Measurements from ENCODE around the gene PPM1N. TPM values are rescaled to one million over a fixed set of nuclear protein-coding genes. Genes with fewer than 3 reads are reported as not detected.

PPM1N gene
- total RNA-seq, 1 donor from 2014 or later = 0.67 TPM

DNA sequence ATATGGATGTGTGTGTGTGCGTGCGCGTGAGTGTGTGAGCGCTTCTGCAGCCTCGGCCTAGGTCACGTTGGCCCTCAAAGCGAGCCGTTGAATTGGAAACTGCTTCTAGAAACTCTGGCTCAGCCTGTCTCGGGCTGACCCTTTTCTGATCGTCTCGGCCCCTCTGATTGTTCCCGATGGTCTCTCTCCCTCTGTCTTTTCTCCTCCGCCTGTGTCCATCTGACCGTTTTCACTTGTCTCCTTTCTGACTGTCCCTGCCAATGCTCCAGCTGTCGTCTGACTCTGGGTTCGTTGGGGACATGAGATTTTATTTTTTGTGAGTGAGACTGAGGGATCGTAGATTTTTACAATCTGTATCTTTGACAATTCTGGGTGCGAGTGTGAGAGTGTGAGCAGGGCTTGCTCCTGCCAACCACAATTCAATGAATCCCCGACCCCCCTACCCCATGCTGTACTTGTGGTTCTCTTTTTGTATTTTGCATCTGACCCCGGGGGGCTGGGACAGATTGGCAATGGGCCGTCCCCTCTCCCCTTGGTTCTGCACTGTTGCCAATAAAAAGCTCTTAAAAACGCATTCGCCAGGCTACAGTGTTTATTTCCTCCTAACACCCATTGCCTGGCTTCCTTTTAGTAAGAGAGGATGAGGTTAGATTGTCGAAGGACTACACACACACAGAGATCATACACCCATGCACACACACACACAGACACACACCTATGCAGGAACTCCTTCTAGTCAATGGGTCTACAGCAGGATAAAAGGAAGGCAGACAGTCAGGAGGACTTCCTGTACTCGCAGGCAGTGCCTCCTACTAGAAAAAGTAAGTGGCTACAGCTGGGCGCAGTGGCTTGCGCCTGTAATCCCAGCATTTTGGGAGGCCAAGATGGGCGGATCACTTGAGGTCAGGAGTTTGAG, 23.4 kb upstream of the PPM1N start:
- DNase-seq = no peak
- Histone ChIP-seq H3K9me3 (no peaks in the 10 kb centered on the region), H3K36me3 (no peaks in the 10 kb centered on the region), H3K4me1 (peaks cover 15% of the 10 kb centered on the region), H3K27me3 (peaks cover 9% of the 10 kb centered on the region), H3K27ac (no peak overlapping the region), H3K4me3 (no peak overlapping the region)
- ATAC-seq = no peak
- TF ChIP-seq, protein P1, sequence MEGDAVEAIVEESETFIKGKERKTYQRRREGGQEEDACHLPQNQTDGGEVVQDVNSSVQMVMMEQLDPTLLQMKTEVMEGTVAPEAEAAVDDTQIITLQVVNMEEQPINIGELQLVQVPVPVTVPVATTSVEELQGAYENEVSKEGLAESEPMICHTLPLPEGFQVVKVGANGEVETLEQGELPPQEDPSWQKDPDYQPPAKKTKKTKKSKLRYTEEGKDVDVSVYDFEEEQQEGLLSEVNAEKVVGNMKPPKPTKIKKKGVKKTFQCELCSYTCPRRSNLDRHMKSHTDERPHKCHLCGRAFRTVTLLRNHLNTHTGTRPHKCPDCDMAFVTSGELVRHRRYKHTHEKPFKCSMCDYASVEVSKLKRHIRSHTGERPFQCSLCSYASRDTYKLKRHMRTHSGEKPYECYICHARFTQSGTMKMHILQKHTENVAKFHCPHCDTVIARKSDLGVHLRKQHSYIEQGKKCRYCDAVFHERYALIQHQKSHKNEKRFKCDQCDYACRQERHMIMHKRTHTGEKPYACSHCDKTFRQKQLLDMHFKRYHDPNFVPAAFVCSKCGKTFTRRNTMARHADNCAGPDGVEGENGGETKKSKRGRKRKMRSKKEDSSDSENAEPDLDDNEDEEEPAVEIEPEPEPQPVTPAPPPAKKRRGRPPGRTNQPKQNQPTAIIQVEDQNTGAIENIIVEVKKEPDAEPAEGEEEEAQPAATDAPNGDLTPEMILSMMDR (IDR thresholded peaks at IDR 0.05) = no peak
- intact Hi-C loops (cut with DNase I) = no loop called here

DNA sequence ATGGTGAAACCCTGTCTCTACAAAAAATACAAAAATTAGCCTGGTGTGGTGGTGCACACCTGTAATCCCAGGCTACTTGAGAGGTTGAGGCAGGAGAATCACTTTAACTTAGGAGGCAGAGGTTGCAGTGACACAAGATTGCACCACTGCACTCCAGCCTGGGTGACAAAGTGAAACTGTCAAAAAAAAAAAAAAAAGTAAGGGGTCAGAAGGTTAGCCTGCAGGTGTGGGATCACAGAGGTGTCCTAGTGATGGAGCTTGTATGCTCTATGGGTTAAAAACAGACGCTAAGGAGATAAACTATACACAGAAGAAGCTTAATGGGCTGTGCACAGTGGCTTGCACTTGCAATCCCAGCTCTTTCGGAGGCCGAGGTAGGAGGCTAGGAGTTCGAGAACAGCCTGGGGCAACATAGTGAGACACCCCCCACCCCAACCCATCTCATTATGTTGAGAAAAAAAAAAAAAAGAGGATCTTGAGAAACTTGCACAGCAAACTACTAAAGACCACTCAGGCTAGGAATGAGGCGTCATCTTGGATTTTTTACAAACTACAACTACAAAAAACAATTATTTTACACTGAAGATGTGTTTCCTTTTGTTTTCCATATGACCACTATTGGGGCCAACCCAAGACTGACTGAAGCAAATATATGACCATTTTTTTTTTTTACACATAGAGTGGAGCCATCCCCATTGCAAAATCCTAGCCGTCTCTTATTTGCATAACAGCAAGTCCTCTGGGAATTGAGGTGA, 22.5 kb upstream of the PPM1N start:
- no peak for DNase-seq
- intact Hi-C loops (cut with DNase I) = no loop called here

DNA sequence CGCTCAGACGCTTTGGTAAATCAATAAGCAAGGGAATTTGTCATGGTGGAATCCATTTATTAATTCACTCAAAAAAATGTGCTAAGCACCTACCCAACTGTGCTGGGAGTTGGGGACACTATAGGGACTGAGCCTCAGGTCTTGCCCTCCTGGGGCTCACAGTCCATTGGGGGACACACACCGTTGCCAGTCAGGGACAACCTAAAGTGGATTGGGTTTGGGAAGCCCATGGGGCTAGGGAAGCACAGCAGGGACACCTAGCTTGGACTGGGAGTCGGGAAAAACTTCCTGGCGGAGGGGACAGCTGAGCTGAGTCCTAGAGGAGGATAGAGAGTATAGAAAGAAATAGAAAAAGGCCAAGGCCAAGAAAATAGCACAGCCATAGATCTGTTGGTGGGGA, 21.9 kb upstream of the PPM1N start:
- no peak for ATAC-seq
- no peak overlapping the region for H3K4me3 ChIP-seq
- H3K36me3 ChIP-seq = no peaks in the 10 kb centered on the region
- no peaks in the 10 kb centered on the region for H3K9me3 ChIP-seq
- TF ChIP-seq, protein P1 (IDR thresholded peaks at IDR 0.05) = no peak
- peaks cover 11% of the 10 kb centered on the region for H3K4me1 ChIP-seq
- intact Hi-C loops (cut with DNase I) = no loop called here
- H3K27me3 ChIP-seq = peaks cover 9% of the 10 kb centered on the region
- H3K27ac ChIP-seq = no peak overlapping the region
- DNase-seq = no peak

More for the DNA sequence above, 22.5 kb upstream of the PPM1N start:
- ATAC-seq = no peak
- H3K27me3 ChIP-seq = peaks cover 9% of the 10 kb centered on the region
- no peak overlapping the region for H3K27ac ChIP-seq
- peaks cover 11% of the 10 kb centered on the region for H3K4me1 ChIP-seq
- H3K36me3 ChIP-seq = no peaks in the 10 kb centered on the region
- no peak overlapping the region for H3K4me3 ChIP-seq
- TF ChIP-seq, protein P1 (IDR thresholded peaks at IDR 0.05) = no peak
- no peaks in the 10 kb centered on the region for H3K9me3 ChIP-seq

DNA sequence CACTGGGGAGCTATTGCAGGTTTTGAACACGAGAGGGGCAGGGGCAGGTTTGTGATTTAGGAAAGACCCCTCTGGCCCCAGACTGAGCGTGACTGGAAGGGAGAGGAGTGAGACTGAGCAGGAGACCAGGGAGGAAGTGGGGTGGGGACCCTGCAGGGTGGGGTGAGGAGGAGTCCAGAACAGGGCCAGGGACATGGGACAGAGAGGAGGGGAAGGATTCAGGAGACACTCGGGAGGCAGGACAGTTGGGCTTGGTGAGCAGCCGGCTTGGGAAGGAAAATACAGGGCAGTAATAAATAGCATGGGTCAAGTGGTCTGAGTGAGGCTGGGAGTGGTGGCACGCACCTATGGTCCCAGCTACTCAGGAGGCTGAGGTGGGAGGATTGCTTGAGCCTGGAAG, 21.1 kb upstream of the PPM1N start:
- no peak for ATAC-seq
- no peak overlapping the region for H3K27ac ChIP-seq

DNA sequence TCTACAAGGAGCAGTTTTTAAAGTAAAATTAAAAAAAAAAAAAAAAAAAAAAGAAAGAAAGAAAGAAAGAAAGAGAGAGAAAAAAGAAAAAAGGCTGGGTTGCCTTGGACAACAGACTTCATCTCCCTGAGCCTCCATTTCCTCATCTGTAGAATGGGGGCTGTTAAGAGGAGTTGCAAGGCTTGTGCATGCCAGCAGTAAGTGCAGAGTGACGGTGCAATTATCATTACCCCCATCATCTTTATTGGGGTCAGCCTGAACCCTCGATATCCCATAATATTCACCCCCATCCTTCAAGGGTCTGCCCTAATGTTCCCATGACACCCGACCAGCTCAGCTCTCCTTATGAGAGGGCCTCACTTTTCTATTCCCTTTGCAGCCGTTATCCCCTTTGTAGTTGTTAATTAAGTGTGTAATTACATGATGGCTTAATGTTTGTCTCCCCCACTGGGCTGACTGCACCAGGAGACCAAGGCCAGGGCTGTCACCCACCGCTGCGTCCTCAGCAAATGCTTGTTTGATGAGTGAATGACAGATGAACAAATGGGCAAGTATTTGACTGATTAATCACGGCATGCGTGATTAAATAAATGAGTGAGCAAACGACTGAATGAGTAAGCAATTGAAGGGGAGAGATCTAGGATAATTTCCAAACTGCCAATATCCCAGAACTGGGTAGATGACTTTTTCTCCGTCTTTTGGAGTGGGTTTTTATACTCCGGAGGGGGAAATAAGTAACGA, 20.4 kb upstream of the PPM1N start:
- DNase-seq (no peak), ATAC-seq (no peak)
- intact Hi-C loops (cut with DNase I) = loop anchor here (2.0 kb wide), 1 partner anchor 37 kb away; no protein-coding TSS in a partner anchor
- H3K9me3 ChIP-seq = no peaks in the 10 kb centered on the region
- peaks cover 9% of the 10 kb centered on the region for H3K27me3 ChIP-seq
- TF ChIP-seq, protein P1 (IDR thresholded peaks at IDR 0.05) = no peak
- peak overlapping the region; percentile 98 for H3K27ac ChIP-seq
- peaks cover 6% of the 10 kb centered on the region for H3K4me1 ChIP-seq
- H3K4me3 ChIP-seq = peak overlapping the region; percentile 50
- no peaks in the 10 kb centered on the region for H3K36me3 ChIP-seq

More for the DNA sequence above, 21.1 kb upstream of the PPM1N start:
- H3K4me3 ChIP-seq = no peak overlapping the region
- H3K9me3 ChIP-seq = no peaks in the 10 kb centered on the region
- DNase-seq = no peak
- H3K4me1 ChIP-seq = peaks cover 9% of the 10 kb centered on the region
- intact Hi-C loops (cut with DNase I) = no loop called here
- TF ChIP-seq, protein P1 (IDR thresholded peaks at IDR 0.05) = no peak
- H3K36me3 ChIP-seq = no peaks in the 10 kb centered on the region
- H3K27me3 ChIP-seq = peaks cover 9% of the 10 kb centered on the region

Measured in upper lobe of right lung (tissue), 1 donor.